B cell (primary cell): ENCODE results near the gene TMA7. TPM values are rescaled to one million over a fixed set of nuclear protein-coding genes. Genes with fewer than 3 reads are reported as not detected.

Experiments
- ATAC-seq: fragments of 200-7000 bp; cut with Tn5 transposase; one replicate; pipeline ENCODE4 v1.10.0; 2021; ENCODE audit warnings: low read depth, mild to moderate bottlenecking, moderate number of reproducible peaks, moderate library complexity
- CTCF ChIA-PET: fragments of 350-600 bp; sonication (Branson Sonifier 250); formaldehyde crosslinking; loops from one replicate; lab custom pipeline; 2021; ENCODE audit warnings: antibody characterized with exemption, inconsistent platforms; lab: Charles Lee
- POLR2A ChIA-PET: fragments of 350-600 bp; sonication (Branson Sonifier 250); formaldehyde crosslinking; loops from one replicate; lab custom pipeline; 2021; ENCODE audit warnings: antibody characterized with exemption; lab: Charles Lee
- DNase-seq: peaks from one replicate; pipeline ENCODE4 v3.0.0; 2013
- H2AFZ ChIP-seq: 2 replicates; pipeline ENCODE4 v1.6.1; 2012; ENCODE audit warnings: mild to moderate bottlenecking, low read depth, low read length; ENCODE audit not compliant: insufficient read depth, poor library complexity, severe bottlenecking
- H3K27ac ChIP-seq, 2 donors: 1 replicate in 1 of 2; 2 replicates in 1 of 2; pipeline ENCODE4 v1.5.1; 2012 to 2013; ENCODE audit warnings: low read length in 2 of 2, mild to moderate bottlenecking in 2 of 2, moderate library complexity in 1 of 2
- H3K27me3 ChIP-seq, 4 experiments: fragments of 200-600 bp in 1 of 4; sonication (generic) in 1 of 4; replicated peaks in 1 of 4; 1 replicate in 2 of 4; 2 replicates in 2 of 4; pipeline versions ENCODE4 v1.6.1 to v1.7.0; 2013 to 2016; ENCODE audit warnings: low read length in 3 of 4, mild to moderate bottlenecking in 2 of 4, mixed read lengths in 1 of 4, moderate library complexity in 1 of 4; ENCODE audit not compliant: insufficient read depth in 4 of 4, control insufficient read depth in 3 of 4; ENCODE audit errors: control extremely low read depth in 1 of 4
- H3K36me3 ChIP-seq, 2 experiments: replicated peaks in 1 of 2; 1 replicate in 1 of 2; 2 replicates in 1 of 2; pipeline versions ENCODE4 v1.6.1 to v1.7.1; 2013; ENCODE audit warnings: low read length in 1 of 2; ENCODE audit not compliant: insufficient read depth in 2 of 2, control insufficient read depth in 1 of 2; ENCODE audit errors: control extremely low read depth in 1 of 2, extremely low read depth in 1 of 2
- H3K4me1 ChIP-seq, 2 donors: fragments of 200-600 bp in 1 of 2; sonication (generic) in 1 of 2; 1 replicate in 1 of 2; 2 replicates in 1 of 2; pipeline versions ENCODE4 v1.5.1 to v1.6.1; 2013 to 2017; ENCODE audit warnings: low read length in 2 of 2; ENCODE audit not compliant: control insufficient read depth in 2 of 2, insufficient read depth in 2 of 2
- H3K4me2 ChIP-seq: replicated peaks from 2 replicates; pipeline ENCODE3; 2012; ENCODE audit warnings: mild to moderate bottlenecking, low read depth, low read length; ENCODE audit not compliant: poor library complexity, severe bottlenecking
- H3K4me3 ChIP-seq, 5 experiments: fragments of 200-600 bp in 1 of 5; sonication (generic) in 1 of 5; 1 replicate in 3 of 5; 2 replicates in 2 of 5; pipeline versions ENCODE4 v1.5.1 to v1.7.0; 2011 to 2016; ENCODE audit warnings: low read length in 4 of 5, mild to moderate bottlenecking in 4 of 5, low read depth in 2 of 5, control low read depth in 1 of 5, moderate library complexity in 1 of 5; ENCODE audit not compliant: insufficient read depth in 1 of 5; ENCODE audit errors: control extremely low read depth in 1 of 5, extremely low read depth in 1 of 5
- H3K79me2 ChIP-seq: fragments of 200-600 bp; sonication (generic); one replicate; pipeline ENCODE4 v1.6.0; 2016; ENCODE audit warnings: low read length; ENCODE audit not compliant: control insufficient read depth, insufficient read depth
- H3K9ac ChIP-seq: fragments of 200-600 bp; sonication (generic); 2 replicates; pipeline ENCODE4 v1.6.1; 2017; ENCODE audit warnings: mild to moderate bottlenecking, low read length, moderate library complexity
- H3K9me3 ChIP-seq, 3 donors: one replicate each; pipeline versions ENCODE4 v1.6.1 to v1.7.1; 2013; ENCODE audit warnings: low read length in 2 of 3; ENCODE audit not compliant: control insufficient read depth in 2 of 3, insufficient read depth in 1 of 3; ENCODE audit errors: control extremely low read depth in 1 of 3
- H4K20me1 ChIP-seq: 2 replicates; pipeline ENCODE4 v1.6.0; 2012; ENCODE audit warnings: mild to moderate bottlenecking, low read length; ENCODE audit not compliant: insufficient read depth, control insufficient read depth, poor library complexity, severe bottlenecking
- H3K27ac Mint-ChIP-seq: one replicate; pipeline ENCODE4 v1.8.0; 2021; ENCODE audit warnings: mixed read lengths
- H3K27me3 Mint-ChIP-seq: one replicate; pipeline ENCODE4 v1.8.0; 2021; ENCODE audit warnings: mixed read lengths
- H3K4me1 Mint-ChIP-seq: one replicate; pipeline ENCODE4 v1.8.0; 2021; ENCODE audit warnings: mixed read lengths
- H3K4me3 Mint-ChIP-seq: one replicate; pipeline ENCODE4 v1.8.0; 2021; ENCODE audit warnings: mixed read lengths
- H3K9me3 Mint-ChIP-seq: one replicate; pipeline ENCODE4 v1.8.0; 2022; ENCODE audit warnings: mixed read lengths; ENCODE audit not compliant: insufficient read depth
- EZH2 ChIP-seq: IDR thresholded peaks from 2 replicates; pipeline ENCODE4 v1.6.1; 2012; ENCODE audit warnings: borderline replicate concordance, low read depth, mild to moderate bottlenecking, moderate library complexity, low read length; ENCODE audit not compliant: insufficient read depth, poor library complexity, severe bottlenecking
- WGBS: methylation state at CpG from one replicate; pipeline ENCODE4 v1.1.5; 2013; ENCODE audit warnings: missing lambda C conversion rate; ENCODE audit not compliant: insufficient coverage; 5-methylcytosine and 5-hydroxymethylcytosine counted together
- intact Hi-C: fragments of 100-400 bp; cut with micrococcal nuclease; formaldehyde crosslinking; loops from one replicate; pipeline ENCODE4 v1.10.0; 2022
- polyA plus RNA-seq: library from polyadenylated mRNA; depleted of rRNA; stranded (reverse); fragments of >200 nt; gene quantifications from 2 replicates; pipeline ENCODE4 v1.2.3, GENCODE V29; 2012
- total RNA-seq, 2 donors: library from RNA; stranded (reverse); fragments of 120-200 nt in 1 of 2; gene quantifications; 1 replicate in 1 of 2; 2 replicates in 1 of 2; pipeline versions ENCODE4 v1.2.3 to v1.2.4, GENCODE V29; 2013 to 2022
- TF ChIP-seq, protein P1 (sequence below): fragments of 200-600 bp; IDR thresholded peaks from one replicate; pipeline ENCODE4 v1.8.0; 2022; ENCODE audit warnings: antibody characterized with exemption, mild to moderate bottlenecking

The TMA7 gene
- total and polyA plus RNA-seq, 2 donors (not counting 1 experiment from before 2014, with no cell fraction given) = 169 to 194 TPM

DNA sequence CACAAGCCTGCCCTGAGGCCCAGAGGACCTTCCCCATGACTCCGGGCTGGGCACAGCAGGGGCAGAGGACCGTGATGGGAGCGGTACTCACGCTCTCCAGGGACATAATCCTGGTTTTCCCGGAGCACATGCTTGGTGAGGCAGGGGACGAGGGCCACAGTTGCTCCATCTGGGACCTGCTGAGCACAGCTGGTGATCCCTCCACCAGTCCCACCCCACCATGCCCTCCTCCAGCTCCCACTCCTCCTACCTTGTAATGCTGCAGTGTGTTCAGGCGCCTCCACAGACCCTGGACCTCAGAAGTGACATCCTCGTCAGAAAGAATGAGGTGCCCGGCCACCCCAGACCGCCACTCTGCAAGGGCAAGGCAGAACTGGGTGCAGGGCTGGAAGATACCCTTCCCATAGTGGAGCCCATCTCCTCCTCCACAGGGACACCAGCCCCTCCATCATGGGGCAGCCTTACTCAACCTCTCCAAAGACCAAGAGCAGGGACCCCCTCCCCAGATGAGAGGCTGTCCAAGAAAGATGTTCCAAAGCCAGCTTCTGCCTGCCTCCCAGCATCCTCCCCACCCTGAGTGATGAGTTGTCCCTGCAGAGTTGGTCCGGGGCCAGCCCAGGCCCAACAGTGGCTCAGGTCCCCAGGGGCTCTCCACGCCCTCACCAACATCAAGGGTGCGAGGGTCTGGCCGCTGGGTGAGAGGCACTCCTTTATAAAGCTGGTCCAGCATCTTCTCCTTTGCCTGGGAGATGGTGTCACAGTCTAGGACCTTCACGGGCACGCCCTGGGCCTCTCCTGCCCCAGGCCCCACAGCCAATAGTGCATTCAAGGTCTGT lies 29.6 kb upstream of the TMA7 start:
- ChIA-PET POLR2A (no interaction called here), CTCF (interaction anchor here (1.2 to 2.5 kb wide), 2 partner anchors 10 to 25 kb away, joined by 5 to 14 read pairs; no protein-coding TSS in a partner anchor)
- Histone ChIP-seq H3K4me2 (no peak overlapping the region), H2AFZ (no peak overlapping the region), H3K27ac (no peak overlapping the region), H3K27me3 (no peaks in the 10 kb centered on the region), H3K9ac (no peak overlapping the region), H4K20me1 (no peaks in the 10 kb centered on the region), H3K4me1 (no peaks in the 10 kb centered on the region), H3K79me2 (no peaks in the 10 kb centered on the region), H3K9me3 (no peaks in the 10 kb centered on the region), H3K36me3 (no peaks in the 10 kb centered on the region), H3K4me3 (no peak overlapping the region)
- ATAC-seq (no peak), DNase-seq (no peak)
- H3K9me3 Mint-ChIP-seq = no peaks in the 10 kb centered on the region
- WGBS = 93% methylated on average over 16 of the region's 16 CpGs
- intact Hi-C loops = no loop called here
- H3K27me3 Mint-ChIP-seq = no peaks in the 10 kb centered on the region
- no peak overlapping the region for H3K4me3 Mint-ChIP-seq
- H3K27ac Mint-ChIP-seq = no peak overlapping the region
- TF ChIP-seq, protein P1, sequence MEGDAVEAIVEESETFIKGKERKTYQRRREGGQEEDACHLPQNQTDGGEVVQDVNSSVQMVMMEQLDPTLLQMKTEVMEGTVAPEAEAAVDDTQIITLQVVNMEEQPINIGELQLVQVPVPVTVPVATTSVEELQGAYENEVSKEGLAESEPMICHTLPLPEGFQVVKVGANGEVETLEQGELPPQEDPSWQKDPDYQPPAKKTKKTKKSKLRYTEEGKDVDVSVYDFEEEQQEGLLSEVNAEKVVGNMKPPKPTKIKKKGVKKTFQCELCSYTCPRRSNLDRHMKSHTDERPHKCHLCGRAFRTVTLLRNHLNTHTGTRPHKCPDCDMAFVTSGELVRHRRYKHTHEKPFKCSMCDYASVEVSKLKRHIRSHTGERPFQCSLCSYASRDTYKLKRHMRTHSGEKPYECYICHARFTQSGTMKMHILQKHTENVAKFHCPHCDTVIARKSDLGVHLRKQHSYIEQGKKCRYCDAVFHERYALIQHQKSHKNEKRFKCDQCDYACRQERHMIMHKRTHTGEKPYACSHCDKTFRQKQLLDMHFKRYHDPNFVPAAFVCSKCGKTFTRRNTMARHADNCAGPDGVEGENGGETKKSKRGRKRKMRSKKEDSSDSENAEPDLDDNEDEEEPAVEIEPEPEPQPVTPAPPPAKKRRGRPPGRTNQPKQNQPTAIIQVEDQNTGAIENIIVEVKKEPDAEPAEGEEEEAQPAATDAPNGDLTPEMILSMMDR = no peak
- no peak for TF ChIP-seq EZH2
- H3K4me1 Mint-ChIP-seq = no peaks in the 10 kb centered on the region

DNA sequence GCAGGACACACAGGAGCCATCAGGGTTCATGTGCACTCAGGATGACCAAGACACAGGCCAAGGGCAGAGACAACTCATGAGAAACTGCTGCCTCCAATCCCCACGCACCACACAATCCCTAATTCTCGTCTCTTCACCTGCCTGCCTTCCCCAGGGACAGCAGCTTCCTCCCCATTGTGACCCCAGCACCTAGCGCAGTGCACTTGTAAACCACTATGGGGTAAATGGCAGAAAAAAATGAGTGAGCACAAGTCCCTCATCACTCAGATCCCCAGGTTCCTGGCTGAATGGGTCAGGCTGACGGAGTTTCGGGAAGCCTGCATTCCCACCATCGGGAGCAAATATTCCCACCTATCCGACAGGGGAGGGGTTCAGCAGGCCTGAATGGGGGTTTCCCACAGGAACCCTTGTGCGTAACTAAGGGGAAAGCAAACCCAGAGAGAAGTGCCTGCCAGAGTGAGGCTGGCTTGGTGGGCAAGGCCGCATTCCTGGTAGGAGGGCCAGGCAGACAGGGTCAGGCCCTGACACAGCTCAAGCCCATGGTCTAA lies 28.9 kb upstream of the TMA7 start:
- Histone ChIP-seq H3K9ac (no peak overlapping the region), H3K4me1 (no peaks in the 10 kb centered on the region), H3K4me3 (no peak overlapping the region), H3K4me2 (no peak overlapping the region), H3K27ac (no peak overlapping the region), H4K20me1 (no peaks in the 10 kb centered on the region), H3K36me3 (no peaks in the 10 kb centered on the region), H3K27me3 (no peaks in the 10 kb centered on the region), H3K9me3 (no peaks in the 10 kb centered on the region), H3K79me2 (no peaks in the 10 kb centered on the region), H2AFZ (no peak overlapping the region)
- CTCF ChIA-PET = interaction anchor here (1.2 to 2.5 kb wide), 2 partner anchors 10 to 25 kb away, joined by 5 to 14 read pairs; no protein-coding TSS in a partner anchor
- H3K27ac Mint-ChIP-seq = no peak overlapping the region
- DNase-seq (no peak), ATAC-seq (no peak)
- intact Hi-C loops = no loop called here
- TF ChIP-seq EZH2 = no peak
- TF ChIP-seq, protein P1 = no peak
- POLR2A ChIA-PET = no interaction called here
- WGBS = 90% methylated on average over 8 of the region's 9 CpGs
- H3K27me3 Mint-ChIP-seq = no peaks in the 10 kb centered on the region
- H3K9me3 Mint-ChIP-seq = no peaks in the 10 kb centered on the region
- no peak overlapping the region for H3K4me3 Mint-ChIP-seq
- no peaks in the 10 kb centered on the region for H3K4me1 Mint-ChIP-seq
